Parathyroid adenoma (tissue), 2 donors: Measurements from ENCODE around the gene ASIC5.

ENCODE experiments used
- H2AFZ ChIP-seq: fragments of 300-600 bp; sonication (generic); one replicate; pipeline ENCODE4 v1.7.0; 2017; ENCODE audit warnings: antibody characterized with exemption, mild to moderate bottlenecking
- H3K27ac ChIP-seq: fragments of 300-600 bp; sonication (generic); one replicate; pipeline ENCODE4 v1.7.0; 2017
- H3K27me3 ChIP-seq: fragments of 300-600 bp; sonication (generic); one replicate; pipeline ENCODE4 v1.7.0; 2017; ENCODE audit warnings: low read length; ENCODE audit not compliant: control insufficient read depth, insufficient read depth
- H3K36me3 ChIP-seq: fragments of 300-600 bp; sonication (generic); one replicate; pipeline ENCODE4 v1.7.0; 2017; ENCODE audit warnings: low read length; ENCODE audit not compliant: control insufficient read depth, insufficient read depth
- H3K4me1 ChIP-seq: fragments of 300-600 bp; sonication (generic); one replicate; pipeline ENCODE4 v1.7.0; 2017; ENCODE audit warnings: control low read depth
- H3K4me2 ChIP-seq: fragments of 300-600 bp; sonication (generic); one replicate; pipeline ENCODE4 v1.7.0; 2017; ENCODE audit warnings: low read length
- H3K4me3 ChIP-seq: fragments of 300-600 bp; sonication (generic); one replicate; pipeline ENCODE4 v1.7.0; 2017; ENCODE audit warnings: low read depth, low read length
- H3K79me2 ChIP-seq: fragments of 300-600 bp; sonication (generic); one replicate; pipeline ENCODE4 v1.7.0; 2017; ENCODE audit warnings: control low read depth
- H3K9ac ChIP-seq: fragments of 300-600 bp; sonication (generic); one replicate; pipeline ENCODE4 v1.7.0; 2017; ENCODE audit warnings: mild to moderate bottlenecking
- H3K9me3 ChIP-seq: fragments of 300-600 bp; sonication (generic); one replicate; pipeline ENCODE4 v1.7.0; 2017; ENCODE audit warnings: low read length; ENCODE audit not compliant: control insufficient read depth
- TF ChIP-seq, protein P1 (sequence below): fragments of 300-600 bp; sonication (generic); IDR thresholded peaks from one replicate; pipeline ENCODE4 v1.7.0; 2017; ENCODE audit warnings: antibody characterized with exemption, mild to moderate bottlenecking
- donor health status: primary hyperparathyroidism.

ASIC5 gene

GRCh38 chr4:155887045-155887444 lies 21.0 kb upstream of the ASIC5 start:
- TF ChIP-seq, protein P1, sequence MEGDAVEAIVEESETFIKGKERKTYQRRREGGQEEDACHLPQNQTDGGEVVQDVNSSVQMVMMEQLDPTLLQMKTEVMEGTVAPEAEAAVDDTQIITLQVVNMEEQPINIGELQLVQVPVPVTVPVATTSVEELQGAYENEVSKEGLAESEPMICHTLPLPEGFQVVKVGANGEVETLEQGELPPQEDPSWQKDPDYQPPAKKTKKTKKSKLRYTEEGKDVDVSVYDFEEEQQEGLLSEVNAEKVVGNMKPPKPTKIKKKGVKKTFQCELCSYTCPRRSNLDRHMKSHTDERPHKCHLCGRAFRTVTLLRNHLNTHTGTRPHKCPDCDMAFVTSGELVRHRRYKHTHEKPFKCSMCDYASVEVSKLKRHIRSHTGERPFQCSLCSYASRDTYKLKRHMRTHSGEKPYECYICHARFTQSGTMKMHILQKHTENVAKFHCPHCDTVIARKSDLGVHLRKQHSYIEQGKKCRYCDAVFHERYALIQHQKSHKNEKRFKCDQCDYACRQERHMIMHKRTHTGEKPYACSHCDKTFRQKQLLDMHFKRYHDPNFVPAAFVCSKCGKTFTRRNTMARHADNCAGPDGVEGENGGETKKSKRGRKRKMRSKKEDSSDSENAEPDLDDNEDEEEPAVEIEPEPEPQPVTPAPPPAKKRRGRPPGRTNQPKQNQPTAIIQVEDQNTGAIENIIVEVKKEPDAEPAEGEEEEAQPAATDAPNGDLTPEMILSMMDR, result no peak
- no peaks in the 10 kb centered on the region for H3K79me2 ChIP-seq
- no peak overlapping the region for H2AFZ ChIP-seq
- H3K27ac ChIP-seq, result no peak overlapping the region
- H3K36me3 ChIP-seq, result no peaks in the 10 kb centered on the region
- H3K4me2 ChIP-seq, result no peak overlapping the region
- no peak overlapping the region for H3K9ac ChIP-seq
- no peaks in the 10 kb centered on the region for H3K9me3 ChIP-seq
- no peaks in the 10 kb centered on the region for H3K27me3 ChIP-seq
- H3K4me1 ChIP-seq, result no peaks in the 10 kb centered on the region
- no peak overlapping the region for H3K4me3 ChIP-seq

DNA sequence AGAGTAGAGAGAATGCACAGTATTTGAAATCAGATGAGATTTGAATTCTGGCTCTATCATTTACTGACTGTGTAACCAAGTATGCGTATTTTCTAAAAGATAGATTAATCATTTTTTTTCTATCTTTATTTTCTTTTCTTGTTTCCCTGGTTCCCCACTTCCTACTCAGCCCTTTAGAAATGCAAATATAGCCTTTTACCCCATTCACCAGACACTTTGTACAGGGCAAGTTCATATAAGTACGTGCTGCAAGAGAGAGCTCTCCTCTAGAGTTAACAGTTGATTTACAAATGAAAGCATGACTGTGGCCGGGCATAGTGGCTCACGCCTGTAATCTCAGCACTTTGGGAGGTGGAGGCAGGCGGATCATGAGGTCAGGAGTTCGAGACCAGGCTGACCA lies 19.6 kb upstream of the ASIC5 start:
- Histone ChIP-seq H3K27ac (no peak overlapping the region), H3K9ac (no peak overlapping the region), H3K27me3 (no peaks in the 10 kb centered on the region), H3K79me2 (no peaks in the 10 kb centered on the region), H3K36me3 (no peaks in the 10 kb centered on the region), H3K4me1 (no peaks in the 10 kb centered on the region), H3K4me2 (no peak overlapping the region), H2AFZ (no peak overlapping the region), H3K9me3 (no peaks in the 10 kb centered on the region), H3K4me3 (no peak overlapping the region)
- TF ChIP-seq, protein P1, result no peak

DNA sequence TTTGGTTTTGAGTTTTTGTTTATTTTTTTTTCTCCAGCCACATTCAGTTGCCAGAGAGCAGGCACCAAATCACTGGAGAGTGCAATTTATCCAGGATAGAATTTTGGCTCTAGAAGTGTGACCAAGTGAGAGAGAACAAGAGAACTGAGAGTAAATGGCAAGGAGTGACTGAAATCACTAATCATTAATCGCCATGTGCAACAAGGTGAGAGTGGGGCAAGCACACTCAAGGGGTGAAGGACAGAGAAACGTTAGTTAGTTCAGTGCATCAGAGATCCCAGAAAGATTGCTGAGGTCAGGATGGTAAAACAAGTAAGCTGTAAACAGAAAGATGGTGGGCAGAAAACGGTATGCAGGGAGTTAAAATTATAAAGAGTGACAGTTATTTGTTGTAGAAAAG lies 17.8 kb upstream of the ASIC5 start:
- H2AFZ ChIP-seq, result no peak overlapping the region
- no peaks in the 10 kb centered on the region for H3K4me1 ChIP-seq
- H3K4me2 ChIP-seq, result no peak overlapping the region
- no peak overlapping the region for H3K4me3 ChIP-seq
- no peaks in the 10 kb centered on the region for H3K27me3 ChIP-seq
- TF ChIP-seq, protein P1, result no peak
- no peak overlapping the region for H3K9ac ChIP-seq
- no peaks in the 10 kb centered on the region for H3K79me2 ChIP-seq
- H3K9me3 ChIP-seq, result no peaks in the 10 kb centered on the region
- H3K36me3 ChIP-seq, result no peaks in the 10 kb centered on the region
- no peak overlapping the region for H3K27ac ChIP-seq

- TF ChIP-seq, protein P1, result no peak
- Histone ChIP-seq H3K4me2 (no peak overlapping the region), H3K27ac (no peak overlapping the region)
Observed at GRCh38 chr4:155881555-155881954, 15.5 kb upstream of the ASIC5 start.

GRCh38 chr4:155879767-155880166 lies 13.7 kb upstream of the ASIC5 start:
- H3K27ac ChIP-seq, result no peak overlapping the region
- H3K4me3 ChIP-seq, result no peak overlapping the region
- H3K79me2 ChIP-seq, result no peaks in the 10 kb centered on the region
- no peak overlapping the region for H3K9ac ChIP-seq
- H2AFZ ChIP-seq, result no peak overlapping the region
- no peaks in the 10 kb centered on the region for H3K27me3 ChIP-seq
- no peaks in the 10 kb centered on the region for H3K36me3 ChIP-seq
- no peaks in the 10 kb centered on the region for H3K4me1 ChIP-seq
- H3K9me3 ChIP-seq, result no peaks in the 10 kb centered on the region
- no peak overlapping the region for H3K4me2 ChIP-seq
- TF ChIP-seq, protein P1, result no peak

More at GRCh38 chr4:155881555-155881954, 15.5 kb upstream of the ASIC5 start:
- Histone ChIP-seq H3K9me3 (no peaks in the 10 kb centered on the region), H3K4me3 (no peak overlapping the region), H3K36me3 (no peaks in the 10 kb centered on the region), H2AFZ (no peak overlapping the region), H3K79me2 (no peaks in the 10 kb centered on the region), H3K9ac (no peak overlapping the region), H3K4me1 (no peaks in the 10 kb centered on the region), H3K27me3 (no peaks in the 10 kb centered on the region)
